HG03097 (cell line): ENCODE data around the gene DNAAF1.
A peak's percentile ranks its signal among the peaks of the same experiment; 100 is the strongest.

Source experiments
- ATAC-seq: cut with Tn5 transposase; IDR thresholded peaks from one replicate; pipeline ENCODE4 v1.9.1; 2021; ENCODE audit not compliant: unreplicated experiment, low FRiP score

Gene DNAAF1

DNA sequence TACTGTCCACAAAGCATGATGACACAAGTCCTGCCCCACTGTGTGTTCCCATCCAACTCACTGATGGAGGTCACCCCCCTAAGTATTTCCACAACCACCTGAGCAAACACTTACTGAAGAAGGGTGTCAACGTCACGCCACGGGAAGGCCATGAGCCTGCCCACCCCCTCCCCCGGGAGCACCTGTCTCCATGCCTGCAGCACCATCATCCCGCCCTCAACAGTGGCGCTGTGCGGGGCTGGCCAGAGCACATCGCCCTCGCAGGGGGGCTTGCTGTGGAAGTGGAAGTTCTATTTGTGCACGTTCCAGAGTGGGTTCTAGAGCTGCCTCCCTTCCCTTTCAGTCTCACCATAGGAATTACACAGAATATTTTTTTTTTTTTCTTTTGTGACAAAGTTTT lies 24.1 kb upstream of the DNAAF1 start:
- ATAC-seq, result no peak

DNA sequence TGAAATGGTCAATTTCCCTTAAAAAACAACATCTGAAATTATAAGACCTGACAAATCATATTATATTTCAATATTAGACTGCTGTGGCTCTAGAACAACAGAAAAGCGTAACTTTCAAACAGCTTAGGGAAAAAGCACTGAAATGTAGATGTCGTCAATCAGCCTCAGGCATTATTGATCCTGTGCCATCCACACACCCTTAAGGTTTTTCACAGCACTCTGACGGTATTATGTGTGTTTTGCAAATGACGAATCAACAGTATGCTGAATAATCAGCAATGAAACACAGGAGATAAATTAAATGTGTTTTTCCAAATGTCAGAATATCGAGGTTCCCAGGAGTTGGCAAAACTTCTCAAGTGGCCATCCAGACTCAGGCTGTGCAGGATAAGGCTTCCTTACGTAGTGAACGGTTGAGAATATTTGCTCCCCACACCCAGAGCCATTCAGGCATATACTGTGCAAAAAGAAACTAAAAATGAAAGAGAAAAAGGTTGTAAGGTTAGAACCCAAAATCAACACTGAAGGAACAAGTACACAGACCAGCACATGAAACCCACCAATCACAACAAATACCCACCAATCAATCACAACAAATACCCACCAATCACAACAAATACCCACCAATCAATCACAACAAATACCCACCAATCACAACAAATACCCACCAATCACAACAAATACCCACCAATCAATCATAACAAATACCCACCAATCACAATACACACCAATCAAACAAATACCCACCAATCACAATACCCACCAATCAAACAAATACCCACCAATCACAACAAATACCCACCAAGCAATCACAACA lies 20.6 kb upstream of the DNAAF1 start:
- no peak for ATAC-seq

DNA sequence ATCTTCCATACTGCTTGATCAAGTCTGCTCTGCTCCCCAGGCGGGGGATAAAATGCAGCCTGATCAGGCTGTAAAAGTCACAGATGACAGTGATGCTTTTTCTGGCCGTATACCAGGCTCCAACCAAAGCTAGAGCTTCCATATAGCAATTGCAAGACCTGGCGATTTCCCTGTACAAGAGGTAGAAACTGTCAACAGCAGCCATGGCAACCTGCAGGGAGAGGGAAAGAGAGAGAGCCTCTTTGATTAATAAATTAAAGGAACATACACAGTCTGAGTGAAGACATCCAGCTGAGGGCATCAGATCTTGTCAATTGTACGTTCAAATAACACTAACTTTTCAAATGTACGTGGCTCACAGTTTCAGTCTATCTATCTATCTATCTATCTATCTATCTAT lies 14.0 kb upstream of the DNAAF1 start:
- no peak for ATAC-seq

DNA sequence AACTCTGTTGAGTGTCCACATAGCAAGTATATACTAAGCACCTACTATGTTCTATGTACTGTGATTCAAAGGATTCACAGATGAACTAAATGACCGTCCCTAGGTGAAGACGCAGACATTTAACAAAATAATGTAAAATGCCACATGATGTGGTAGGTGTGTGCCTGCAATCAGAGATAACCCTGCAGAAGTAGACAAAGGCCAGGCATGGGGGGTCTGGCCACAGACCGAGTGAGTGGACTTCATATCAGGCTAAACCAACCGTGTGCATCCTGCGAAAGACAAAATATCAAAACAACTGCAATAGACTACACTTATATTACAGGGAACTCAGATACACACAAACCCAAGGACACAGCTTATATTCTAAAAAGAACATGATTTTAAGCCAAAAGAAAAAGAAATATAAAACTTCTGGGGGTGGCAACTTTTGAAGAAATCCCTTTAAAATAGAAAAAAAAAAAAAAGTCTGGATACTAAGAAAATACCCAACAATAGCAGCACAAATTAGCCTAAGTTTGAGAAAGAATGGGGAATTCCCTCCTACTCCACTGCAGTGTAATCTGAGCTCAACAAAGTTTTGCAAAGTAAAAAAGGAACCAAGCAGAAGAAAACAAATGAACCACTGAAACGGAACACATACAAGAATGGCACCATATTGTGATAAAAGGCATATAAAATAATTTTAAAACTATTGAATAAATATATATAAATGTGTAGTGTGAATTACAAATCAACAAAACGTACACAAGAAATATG lies 12.4 kb upstream of the DNAAF1 start:
- ATAC-seq, result no peak

DNA sequence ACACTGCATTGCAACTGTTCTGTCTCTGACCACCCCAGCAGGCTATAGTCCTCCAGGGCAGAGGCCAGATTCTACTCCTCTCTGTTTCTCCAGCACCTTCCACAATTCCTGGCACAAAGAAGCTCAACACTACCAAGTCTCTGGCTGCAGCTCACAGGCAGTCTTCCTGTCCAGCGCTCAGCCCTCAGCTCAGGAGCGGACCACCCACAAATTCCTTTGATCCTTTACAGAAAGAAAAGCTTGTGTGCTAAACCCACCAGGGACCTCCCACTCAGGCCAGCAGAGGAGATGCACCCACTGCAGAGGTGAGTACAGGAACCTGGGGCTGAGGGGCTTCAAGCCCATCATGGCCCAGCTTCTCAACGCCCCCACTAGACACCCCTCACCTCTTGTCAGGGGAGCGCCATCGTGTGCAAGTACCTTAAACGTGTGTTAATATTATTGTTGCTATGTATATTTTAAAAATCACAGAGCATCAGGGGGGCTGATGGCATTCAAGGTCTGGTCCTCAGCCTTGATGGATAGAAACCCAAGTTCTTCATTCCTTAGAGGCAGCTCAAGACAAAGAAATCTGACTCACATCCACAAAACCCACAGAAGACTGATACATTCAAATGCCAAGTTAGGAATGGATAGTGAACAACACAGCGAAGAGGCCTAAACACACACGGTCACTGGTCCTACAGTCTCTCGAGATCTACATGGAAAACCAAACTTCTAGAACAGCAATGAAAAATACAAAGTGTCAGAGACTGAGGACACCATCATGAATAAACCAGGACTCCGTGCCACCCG lies 8.6 kb upstream of the DNAAF1 start:
- ATAC-seq, result no peak

DNA sequence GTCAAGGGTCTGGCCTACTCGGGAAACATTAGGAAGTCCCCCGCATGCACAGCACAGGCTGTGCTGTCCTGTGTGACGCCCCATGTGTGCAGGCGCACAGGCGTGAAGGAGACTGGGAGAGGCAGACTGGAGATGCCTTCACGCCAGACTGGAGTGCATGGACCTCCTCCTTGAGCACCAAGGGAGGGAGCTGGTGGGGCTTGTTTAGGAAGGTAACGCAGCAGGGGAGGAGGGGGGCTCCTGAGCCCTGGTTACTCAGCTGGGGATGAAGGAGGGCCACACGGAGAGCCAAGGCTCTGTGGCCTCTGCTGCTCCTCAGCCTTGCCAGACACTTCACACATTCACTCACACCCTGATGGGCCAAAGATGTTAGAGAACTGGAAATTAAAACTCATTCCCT lies 7.8 kb upstream of the DNAAF1 start:
- no peak for ATAC-seq

DNA sequence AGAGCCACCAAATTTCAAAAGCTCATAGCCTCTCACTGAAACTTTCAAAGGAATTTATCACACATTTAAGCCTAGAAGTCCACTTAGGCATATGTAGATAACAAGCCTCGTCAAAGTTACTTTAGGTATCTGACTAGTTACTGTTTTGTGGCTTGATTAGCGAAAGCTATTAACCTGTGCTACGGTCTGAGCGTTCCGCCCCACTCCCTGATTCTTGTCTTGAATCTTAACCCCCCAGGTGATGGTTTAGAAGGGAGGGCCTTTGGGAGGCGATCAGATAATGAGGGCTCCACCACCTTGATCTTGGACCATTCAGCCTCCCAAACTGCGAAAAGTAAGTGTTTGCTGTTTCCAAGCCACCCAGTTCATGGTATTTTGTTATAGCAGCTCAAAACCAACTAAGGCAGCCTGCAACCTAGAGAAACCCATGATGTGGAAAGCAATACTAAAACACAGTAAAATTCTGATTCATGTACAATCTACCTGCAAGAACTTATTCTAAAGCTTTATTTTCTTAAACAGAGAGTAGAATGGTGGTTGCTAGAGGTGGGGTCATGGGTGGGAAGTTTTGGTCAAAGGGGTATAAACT lies 7.2 kb upstream of the DNAAF1 start:
- no peak for ATAC-seq

DNA sequence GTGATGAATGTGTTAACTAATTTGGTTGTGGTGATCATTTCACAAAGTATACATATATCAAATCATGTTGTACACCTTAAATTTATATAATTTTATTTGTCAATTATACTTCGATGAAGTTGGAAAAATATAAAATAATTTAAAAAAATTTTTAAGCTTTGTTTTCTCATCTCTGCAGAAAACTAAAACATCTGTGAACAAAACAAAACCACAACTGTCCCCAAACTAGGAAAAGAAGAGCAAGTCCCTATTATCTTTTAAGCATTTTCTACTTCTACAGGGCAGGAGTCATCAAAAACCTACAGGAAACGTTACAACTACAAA lies 6.6 kb upstream of the DNAAF1 start:
- ATAC-seq, result no peak

DNA sequence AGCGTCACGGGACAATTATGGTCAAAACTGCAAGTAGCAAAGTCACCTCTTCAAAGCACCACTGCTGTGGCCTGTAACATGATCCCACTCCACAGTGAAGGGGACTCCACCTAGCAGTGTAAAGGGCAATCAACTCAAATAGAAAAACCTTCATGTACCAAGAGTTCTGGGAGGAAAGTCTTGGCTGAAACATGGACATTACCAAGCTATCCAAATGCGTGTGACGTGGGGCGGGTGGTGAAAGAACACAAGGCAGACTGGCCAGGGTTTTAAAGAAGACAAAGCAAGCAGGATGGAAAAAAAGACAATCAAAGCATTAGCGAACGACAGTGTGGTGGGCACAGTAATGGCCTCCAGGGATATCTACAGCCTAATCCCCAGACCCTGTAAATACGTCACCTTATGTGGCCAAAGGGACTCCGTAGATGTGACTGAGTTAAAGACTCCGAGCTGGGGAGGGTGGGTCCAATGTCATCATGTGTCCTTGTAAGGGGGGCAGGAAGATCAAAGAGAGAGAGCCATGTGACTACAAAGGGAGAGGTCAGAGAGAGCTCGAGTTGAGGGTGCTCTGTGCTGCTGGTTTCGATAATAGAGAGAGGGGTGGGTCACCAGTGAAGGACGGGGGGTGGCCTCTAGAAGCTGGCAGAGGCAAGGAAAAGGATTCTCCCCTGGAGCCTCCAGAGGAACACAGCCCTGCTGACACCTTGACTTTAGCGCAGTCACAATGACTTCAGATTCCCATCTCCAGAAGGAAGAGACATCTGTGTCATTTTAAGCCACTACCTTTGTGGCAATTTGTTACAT lies 6.1 kb upstream of the DNAAF1 start:
- ATAC-seq, result peak; percentile 65

DNA sequence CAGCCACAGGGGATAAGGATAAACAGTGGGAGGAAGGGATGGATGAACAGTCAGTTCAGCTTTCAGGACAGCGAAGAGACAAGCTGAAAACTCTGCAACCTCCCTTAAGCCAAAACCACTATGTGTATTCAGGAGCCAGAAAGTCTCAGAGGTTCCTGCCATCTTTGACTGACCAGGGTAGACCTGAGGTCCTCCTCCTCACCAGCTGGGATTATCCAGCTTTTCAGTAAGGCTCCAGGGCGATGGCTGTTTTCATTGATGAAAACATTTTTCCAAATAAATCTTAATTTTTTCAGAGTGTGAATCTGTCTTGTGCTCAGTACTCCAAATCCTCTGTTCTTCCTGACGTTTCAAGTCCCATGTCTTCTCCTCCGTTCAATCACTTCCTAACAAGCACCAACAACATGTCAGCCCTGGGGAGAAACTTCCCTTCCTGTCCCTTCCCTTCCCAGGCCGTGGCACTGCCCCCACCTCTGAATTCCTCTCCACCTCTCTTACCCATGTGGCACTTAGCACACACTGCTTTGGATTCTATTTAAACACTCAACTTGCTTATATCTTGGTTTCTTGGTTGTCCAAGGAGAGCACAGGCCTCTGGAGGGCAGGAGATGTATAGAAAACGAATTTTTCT lies 5.4 kb upstream of the DNAAF1 start:
- no peak for ATAC-seq

DNA sequence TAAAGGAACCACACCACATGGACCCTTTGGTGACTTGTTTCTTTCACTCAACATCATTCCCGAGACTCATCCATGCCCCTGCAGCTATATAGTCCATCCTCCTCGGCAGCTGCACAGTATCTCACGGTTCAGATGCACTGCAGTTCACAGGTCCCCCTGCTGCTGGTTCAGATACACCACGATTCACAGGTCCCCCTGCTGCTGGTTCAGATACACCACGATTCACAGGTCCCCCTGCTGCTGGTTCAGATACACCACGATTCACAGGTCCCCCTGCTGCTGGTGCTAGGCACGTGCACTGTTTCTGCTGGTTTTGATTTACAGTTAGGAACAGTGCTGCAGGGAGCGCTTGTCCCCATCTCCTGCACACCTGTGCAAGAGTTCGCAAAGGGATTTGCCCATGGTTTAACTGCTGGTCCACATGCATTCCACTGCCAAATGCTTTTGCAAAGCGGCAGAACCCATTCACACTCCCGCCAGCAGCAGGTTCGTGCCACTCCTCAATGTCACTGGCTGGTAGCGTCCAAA lies 3.9 kb upstream of the DNAAF1 start:
- no peak for ATAC-seq

DNA sequence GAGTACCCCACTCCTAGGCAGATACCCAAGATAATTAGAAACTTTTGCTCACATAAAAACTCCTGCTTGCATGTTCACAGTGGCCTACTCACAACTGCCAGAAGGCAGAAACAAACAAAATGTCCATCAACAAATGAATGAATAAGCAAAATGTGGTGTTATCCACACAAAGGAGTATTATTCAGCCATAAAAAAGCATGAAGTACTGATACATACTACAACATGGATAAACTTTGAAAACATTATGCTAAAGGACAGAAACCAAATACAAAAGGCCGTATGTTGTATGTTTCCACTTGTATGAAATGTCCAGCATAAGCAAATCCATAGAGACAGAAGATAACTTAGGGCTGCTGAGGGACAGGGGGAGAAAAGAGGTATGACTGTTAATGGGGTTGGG lies 2.0 kb upstream of the DNAAF1 start:
- ATAC-seq, result no peak

DNA sequence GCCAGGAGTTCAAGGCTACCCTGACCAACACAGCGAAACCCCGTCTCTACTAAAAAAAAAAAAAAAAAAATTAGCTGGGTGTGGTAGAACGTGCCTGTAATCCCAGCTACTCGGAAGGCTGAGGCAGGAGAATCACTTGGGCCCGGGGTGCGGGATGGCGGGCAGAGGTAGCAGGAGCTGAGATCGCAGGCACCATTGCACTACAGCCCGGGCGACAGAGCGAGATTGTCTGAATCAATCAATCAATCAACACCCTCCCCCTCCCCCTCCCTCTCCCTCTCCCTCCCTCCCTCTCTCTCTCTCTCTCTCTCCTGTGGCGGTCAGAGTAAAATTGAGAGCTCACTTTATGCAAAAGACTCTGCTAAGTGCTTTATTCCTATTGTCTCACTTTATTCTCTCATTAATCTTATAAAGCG lies 1.3 kb upstream of the DNAAF1 start:
- no peak for ATAC-seq

DNA sequence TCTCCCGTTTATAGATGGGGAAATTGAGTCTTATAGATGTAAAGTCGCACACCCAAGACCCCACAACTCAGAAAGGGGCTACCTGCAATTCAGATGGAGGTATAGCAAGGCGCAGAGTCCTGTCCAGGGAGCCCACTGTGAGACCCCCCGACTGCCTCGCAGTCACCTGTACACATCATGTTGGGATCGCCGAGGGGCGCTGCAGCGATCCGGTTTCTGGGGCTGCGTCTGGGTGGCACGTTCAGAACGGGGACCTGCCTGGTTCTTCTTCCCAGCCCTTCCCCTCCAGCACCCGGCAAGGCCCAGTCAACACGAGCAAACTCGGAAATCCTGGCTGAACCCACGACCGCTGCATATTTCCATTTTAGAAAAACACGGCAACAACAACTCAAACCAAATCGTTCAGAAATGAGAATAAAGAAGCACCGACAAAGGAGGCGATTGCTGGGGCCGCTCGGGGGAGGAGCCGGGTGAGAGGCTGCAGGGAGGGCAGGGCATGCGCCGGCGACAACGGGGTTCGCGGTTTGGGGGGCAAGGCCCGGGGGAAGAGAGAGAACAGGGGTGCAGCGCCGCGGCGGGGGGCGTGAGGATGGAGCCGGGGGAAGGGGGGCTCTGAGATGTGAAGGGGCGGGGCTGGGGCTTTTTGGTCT lies 774 bp upstream of the DNAAF1 start:
- ATAC-seq, result no peak

DNA sequence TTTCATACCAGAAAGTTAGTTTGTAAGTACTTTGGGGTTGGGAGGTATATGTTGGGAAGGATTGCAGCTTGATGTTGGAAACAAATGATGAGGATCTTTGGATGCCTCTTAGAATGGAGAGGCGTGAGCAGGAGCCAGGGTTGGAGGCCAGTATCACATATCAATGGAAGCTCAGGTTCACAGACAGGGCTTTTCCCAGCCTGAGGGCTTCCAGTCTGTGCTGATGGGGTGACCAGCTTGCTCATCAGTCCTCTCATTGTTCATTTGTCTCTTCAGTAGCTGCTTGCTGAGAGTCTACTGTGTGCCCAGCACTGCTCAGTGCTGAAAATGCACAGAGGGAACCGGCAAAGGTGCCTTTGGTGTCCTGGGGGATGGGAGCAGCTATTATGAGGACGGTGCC lies 5.8 kb downstream of the DNAAF1 start:
- ATAC-seq, result no peak

DNA sequence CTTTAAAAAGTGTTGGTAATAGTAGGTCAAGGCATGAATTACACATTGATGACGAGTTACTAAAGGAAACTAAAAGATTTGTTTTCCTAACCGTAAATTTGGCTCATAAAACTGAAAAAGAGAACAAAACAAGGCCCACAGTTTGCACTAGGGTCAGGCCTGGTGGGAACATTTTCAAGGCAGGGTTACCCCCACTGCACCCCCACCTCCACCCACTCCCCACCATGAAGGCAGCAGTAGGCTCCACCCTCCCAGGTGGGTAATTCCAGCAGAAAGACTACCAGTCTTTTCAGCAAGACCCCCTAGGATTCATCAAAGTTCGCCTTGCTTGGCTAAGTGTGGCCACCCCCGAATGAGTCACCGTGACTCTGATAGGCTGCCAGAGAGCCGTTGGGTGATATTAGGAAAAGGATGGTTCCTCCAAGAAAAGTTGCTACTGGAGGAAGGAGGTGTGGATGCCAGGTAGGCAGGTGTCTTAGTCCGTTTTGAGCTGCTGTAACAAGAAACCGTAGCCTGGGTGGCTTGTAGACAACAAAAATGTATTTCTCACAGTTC lies 8.6 kb downstream of the DNAAF1 start:
- ATAC-seq, result no peak

DNA sequence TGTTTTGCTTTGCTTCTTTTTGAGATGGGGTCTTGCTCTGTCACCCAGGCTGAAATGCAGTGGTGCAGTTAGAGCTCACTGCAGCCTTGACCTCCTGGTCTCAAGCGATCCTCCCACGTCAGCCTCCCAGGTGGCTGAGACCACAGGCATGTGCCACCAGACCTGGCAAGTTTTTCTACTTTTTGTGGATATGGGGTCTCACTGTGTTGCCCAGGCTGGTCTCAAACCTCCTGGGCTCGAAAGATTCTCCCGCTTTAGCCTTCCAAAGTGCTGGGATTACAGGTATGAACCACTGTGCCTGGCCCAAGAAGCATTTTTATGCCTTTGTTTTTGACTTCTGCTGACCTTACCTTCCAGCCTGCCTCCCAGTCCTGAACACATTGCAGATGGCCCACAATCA lies 10.1 kb downstream of the DNAAF1 start:
- ATAC-seq, result no peak

DNA sequence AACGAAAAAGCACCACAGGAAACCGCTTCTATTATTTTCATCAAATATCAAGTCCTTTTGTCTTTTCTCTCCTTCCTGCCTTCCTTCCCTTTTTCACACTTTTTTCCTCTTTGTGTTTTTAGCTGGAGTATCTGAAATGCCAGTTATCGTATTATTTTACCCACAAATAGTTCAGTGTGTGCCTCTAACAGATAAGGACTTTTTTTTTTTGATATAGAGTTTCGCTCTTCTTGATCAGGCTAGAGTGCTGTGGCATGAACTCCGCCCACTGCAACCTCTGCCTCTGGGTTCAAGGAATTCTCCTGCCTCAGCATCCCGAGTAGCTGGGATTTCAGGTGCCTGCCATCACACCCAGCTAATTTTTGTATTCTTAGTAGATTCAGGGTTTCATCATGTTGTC lies 10.7 kb downstream of the DNAAF1 start:
- ATAC-seq, result no peak

DNA sequence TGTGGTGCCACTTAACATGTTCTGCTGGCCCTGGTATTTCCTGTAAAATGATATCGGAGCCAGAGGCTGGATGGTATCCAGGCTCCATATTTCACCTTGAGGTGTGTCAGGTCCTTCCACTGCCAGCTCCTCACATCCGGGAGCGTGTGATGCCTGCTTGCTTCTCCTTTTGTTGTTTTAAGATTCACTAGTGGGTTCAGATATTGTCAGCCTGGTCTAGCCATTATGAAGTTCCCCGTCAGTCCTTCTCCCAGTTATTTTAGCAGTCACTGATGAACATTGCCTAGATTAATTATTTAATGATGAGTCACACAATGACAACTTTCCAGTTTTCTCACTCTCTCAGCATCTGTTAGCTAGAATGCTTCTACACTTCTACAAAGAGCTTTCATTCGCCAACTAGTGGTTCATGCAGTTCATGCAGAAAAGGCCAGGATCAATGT lies 11.3 kb downstream of the DNAAF1 start:
- ATAC-seq, result no peak
